ENCODE results near the gene MYO3A. TPM values are rescaled to one million over a fixed set of nuclear protein-coding genes. Genes with fewer than 3 reads are reported as not detected.

Gene MYO3A
- total RNA-seq, 2 donors from 2014 or later, result 33.9 to 37.6 TPM

GRCh38 chr10:26235761-26236160, 301.7 kb downstream of the MYO3A start:
- no peak overlapping the region for H3K4me3 ChIP-seq (ENCODE audit: low read length)
- no peak for TF ChIP-seq CTCF (conservative IDR thresholded peaks at IDR 0.05)
- H3K36me3 Mint-ChIP-seq (ENCODE audit: low read depth), result no peaks in the 10 kb centered on the region
- 94 to 99% methylated on average over 2 to 6 of the region's 6 CpGs for WGBS, 2 experiments (ENCODE audit: insufficient coverage in 1 of 2, insufficient read length in 1 of 2)
- no peaks in the 10 kb centered on the region for H3K4me1 Mint-ChIP-seq
- peaks cover 2% of the 10 kb centered on the region for H3K27me3 Mint-ChIP-seq (ENCODE audit: insufficient read depth)
- no peaks in the 10 kb centered on the region for H3K9me3 Mint-ChIP-seq
- no peak overlapping the region for H3K4me3 Mint-ChIP-seq
- no peaks in the 10 kb centered on the region for H3K36me3 ChIP-seq (ENCODE audit: control insufficient read depth, insufficient read depth, low read length)
- H3K9ac ChIP-seq (ENCODE audit: extremely low read depth, low read length, poor library complexity, severe bottlenecking), result no peak overlapping the region
- no peak for DNase-seq
- H3K27ac Mint-ChIP-seq, result no peak overlapping the region
- no peaks in the 10 kb centered on the region for H3K9me3 ChIP-seq (ENCODE audit: control insufficient read depth, low read length)
- no peaks in the 10 kb centered on the region for H3K4me1 ChIP-seq (ENCODE audit: control insufficient read depth, insufficient read depth, low read length)
- no peaks in the 10 kb centered on the region for H3K27me3 ChIP-seq (ENCODE audit: control insufficient read depth, insufficient read depth, low read length, poor library complexity, severe bottlenecking)
- H3K27ac ChIP-seq (ENCODE audit: low read depth, low read length), result no peak overlapping the region

GRCh38 chr10:26238378-26238777, 304.3 kb downstream of the MYO3A start:
- H3K27me3 Mint-ChIP-seq (ENCODE audit: insufficient read depth), result peaks cover 1% of the 10 kb centered on the region
- H3K4me1 Mint-ChIP-seq, result no peaks in the 10 kb centered on the region
- no peaks in the 10 kb centered on the region for H3K36me3 Mint-ChIP-seq (ENCODE audit: low read depth)
- Histone ChIP-seq H3K9me3 (ENCODE audit: control insufficient read depth, low read length) (no peaks in the 10 kb centered on the region), H3K27ac (ENCODE audit: low read depth, low read length) (no peak overlapping the region), H3K27me3 (ENCODE audit: control insufficient read depth, insufficient read depth, low read length, poor library complexity, severe bottlenecking) (no peaks in the 10 kb centered on the region), H3K4me3 (ENCODE audit: low read length) (no peak overlapping the region), H3K36me3 (ENCODE audit: control insufficient read depth, insufficient read depth, low read length) (no peaks in the 10 kb centered on the region), H3K9ac (ENCODE audit: extremely low read depth, low read length, poor library complexity, severe bottlenecking) (no peak overlapping the region), H3K4me1 (ENCODE audit: control insufficient read depth, insufficient read depth, low read length) (no peaks in the 10 kb centered on the region)
- DNase-seq, result no peak
- 50 to 68% methylated on average over 2 of the region's 2 CpGs for WGBS, 2 experiments (ENCODE audit: insufficient coverage in 1 of 2, insufficient read length in 1 of 2)
- H3K27ac Mint-ChIP-seq, result no peak overlapping the region
- no peak overlapping the region for H3K4me3 Mint-ChIP-seq
- no peak for TF ChIP-seq CTCF (conservative IDR thresholded peaks at IDR 0.05)
- no peaks in the 10 kb centered on the region for H3K9me3 Mint-ChIP-seq

- H3K4me3 Mint-ChIP-seq, result no peak overlapping the region
Observed at GRCh38 chr10:26242706-26243350, 308.8 kb downstream of the MYO3A start.

More at GRCh38 chr10:26242706-26243350, 308.8 kb downstream of the MYO3A start:
- H3K9me3 ChIP-seq (ENCODE audit: control insufficient read depth, low read length), result no peaks in the 10 kb centered on the region
- Mint-ChIP-seq H3K4me1 (no peaks in the 10 kb centered on the region), H3K36me3 (ENCODE audit: low read depth) (no peaks in the 10 kb centered on the region), H3K9me3 (no peaks in the 10 kb centered on the region), H3K27me3 (ENCODE audit: insufficient read depth) (no peaks in the 10 kb centered on the region), H3K27ac (no peak overlapping the region)
- H3K9ac ChIP-seq (ENCODE audit: extremely low read depth, low read length, poor library complexity, severe bottlenecking), result no peak overlapping the region
- H3K4me1 ChIP-seq (ENCODE audit: control insufficient read depth, insufficient read depth, low read length), result no peaks in the 10 kb centered on the region
- no peak overlapping the region for H3K4me3 ChIP-seq (ENCODE audit: low read length)
- no peak overlapping the region for H3K27ac ChIP-seq (ENCODE audit: low read depth, low read length)
- H3K36me3 ChIP-seq (ENCODE audit: control insufficient read depth, insufficient read depth, low read length), result no peaks in the 10 kb centered on the region
- no peaks in the 10 kb centered on the region for H3K27me3 ChIP-seq (ENCODE audit: control insufficient read depth, insufficient read depth, low read length, poor library complexity, severe bottlenecking)
- DNase-seq, result no peak
- no peak for TF ChIP-seq CTCF (conservative IDR thresholded peaks at IDR 0.05)
- WGBS, 2 experiments (ENCODE audit: insufficient coverage in 1 of 2, insufficient read length in 1 of 2), result 75 to 100% methylated on average over 2 to 5 of the region's 5 CpGs

All from endodermal cell (in vitro differentiated cells).